G401.6 (cell line): ENCODE measurements around the gene SYTL5.
"Not testable (repeated sequence)": the region's sequence is repeated elsewhere in the genome, so short reads cannot be mapped to it uniquely, and the experiment has no call there.

Experiments
- FAIRE-seq: peaks from 2 replicates; lab custom pipeline; 2012; peaks lifted over from hg19 to GRCh38; lab: Jason Lieb, UNC

SYTL5 gene

DNA sequence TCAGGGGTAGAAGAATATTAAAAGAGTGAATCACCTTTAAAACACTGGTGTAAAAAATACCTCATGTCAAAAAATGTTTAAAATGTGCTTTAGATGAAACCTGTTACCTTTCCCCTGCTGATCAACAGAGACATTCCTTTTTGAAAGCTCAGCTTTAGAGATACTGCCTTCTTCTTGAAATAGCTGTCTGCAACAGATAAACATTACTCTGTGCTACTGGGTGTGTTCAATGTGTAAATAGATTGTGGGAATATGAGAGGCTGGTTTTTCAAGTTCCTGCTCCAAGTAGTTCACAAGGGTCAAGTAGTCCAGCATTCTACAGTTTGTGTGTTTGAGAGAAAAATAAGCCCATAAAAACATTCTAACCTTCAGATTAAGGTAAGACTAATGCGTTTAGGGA, at the start of gene SYTL5:
TSS of gene SYTL5 (plus strand) at position 263 of the 400 bp plus-strand sequence. CDS start 27,337 bp downstream, outside the sequence.
- no peak for FAIRE-seq

DNA sequence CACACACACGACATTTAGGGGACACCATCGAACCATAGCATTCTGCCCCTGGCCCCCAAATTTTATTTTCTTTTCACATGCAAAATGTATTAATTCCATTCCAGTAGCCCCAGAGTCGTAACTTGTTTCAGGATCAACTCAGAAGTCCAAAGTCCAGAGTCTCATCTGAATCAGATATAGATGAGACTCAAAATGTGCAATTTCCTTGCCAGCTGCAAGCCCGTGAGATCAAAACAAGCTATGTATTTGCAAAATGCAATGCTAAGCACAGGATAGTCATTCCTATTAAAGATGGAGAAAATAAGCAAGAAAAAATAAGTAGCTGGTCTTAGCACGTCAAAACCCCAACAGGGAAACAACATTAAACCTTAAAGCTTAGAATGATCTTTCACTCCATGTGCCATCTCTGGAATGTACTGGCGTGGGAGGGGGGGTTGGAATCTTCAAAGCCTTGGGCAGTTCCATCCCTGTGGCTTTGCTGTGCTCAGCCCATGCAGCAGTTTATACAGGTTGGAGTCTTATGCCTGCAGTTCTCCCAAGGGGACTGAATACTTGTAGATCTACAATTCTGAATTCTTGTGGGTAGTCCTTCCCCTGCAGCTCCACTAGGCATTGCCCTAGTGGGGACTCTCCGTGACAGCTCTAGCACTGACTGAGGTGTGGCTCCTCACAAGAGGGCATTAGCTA, 47.7 kb upstream of the SYTL5 start:
- no peak for FAIRE-seq

DNA sequence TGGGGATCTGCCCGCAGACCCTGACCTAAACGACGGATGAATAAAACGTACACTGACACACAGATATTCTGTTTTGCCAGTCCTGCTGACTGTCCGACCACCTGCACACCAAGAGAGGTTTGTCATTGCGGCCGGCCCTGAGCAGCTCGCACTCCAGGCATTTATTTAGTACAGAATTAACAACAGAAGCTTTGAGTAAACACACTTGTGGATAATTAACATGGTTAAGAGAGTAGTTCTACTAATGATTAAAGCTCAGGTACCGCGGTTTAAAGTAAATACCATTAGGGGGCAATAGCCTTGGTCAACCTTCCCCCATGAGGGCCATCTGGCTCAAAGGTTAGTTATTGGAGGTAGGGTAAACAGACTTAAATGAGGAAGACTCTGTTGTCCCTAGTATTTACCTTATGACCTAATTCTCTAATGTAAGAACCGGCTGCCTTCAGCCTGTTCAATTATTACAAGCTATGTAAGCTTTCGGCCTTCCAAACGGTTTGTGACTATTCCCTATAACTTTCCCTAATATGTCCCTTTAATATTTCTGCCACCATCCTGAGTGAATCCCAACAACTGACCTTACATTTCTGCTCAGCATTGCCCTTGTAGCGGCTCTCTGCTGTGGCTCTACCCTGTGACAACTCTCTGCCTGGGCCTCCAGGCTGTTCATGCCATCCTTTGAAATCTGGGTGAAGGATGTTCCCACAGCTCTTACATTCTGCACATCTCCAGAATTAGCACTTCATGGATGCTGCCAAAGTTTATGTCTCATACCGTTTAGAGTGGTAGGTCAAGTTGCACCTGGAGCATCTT, 46.9 kb upstream of the SYTL5 start:
- FAIRE-seq, result no peak

DNA sequence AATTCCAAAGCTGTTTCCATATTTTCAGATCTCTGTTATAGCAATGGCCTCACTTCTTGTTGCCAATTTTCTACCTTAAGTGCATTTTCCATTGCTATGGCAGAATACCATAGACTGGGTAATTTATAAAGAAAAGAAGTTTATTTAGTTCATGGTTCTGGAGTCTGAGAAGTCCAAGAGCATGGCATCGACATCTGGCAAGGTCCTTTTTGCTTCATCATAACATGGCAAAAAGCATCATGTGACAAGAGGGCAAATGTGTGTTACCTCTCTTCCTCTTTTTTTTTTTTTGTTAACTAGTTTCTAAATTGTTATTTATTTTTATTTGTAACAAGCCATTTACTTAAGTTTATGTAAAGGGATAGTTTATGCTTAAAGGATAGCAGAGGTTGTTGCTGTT, 45.2 kb upstream of the SYTL5 start:
- FAIRE-seq, result no peak

DNA sequence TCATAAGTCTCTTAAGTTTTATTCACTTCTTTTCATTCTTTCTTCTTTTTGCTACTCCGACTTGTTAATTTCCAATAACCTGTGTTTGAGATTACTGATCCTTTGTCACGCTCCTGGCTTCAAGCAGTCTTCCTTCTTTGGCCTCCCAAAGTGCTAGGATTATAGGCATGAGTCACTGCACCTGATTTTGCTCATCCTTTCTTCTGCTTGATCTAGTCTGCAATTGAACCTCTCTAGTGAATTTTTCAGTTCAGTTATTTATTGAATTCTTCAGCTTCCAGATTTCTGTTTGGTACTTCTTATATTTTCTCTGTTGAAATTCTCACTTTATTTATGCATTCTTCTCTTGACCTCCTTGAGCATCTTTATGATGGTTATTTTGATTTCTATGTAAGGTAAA, 38.6 kb upstream of the SYTL5 start:
- FAIRE-seq, result no peak

DNA sequence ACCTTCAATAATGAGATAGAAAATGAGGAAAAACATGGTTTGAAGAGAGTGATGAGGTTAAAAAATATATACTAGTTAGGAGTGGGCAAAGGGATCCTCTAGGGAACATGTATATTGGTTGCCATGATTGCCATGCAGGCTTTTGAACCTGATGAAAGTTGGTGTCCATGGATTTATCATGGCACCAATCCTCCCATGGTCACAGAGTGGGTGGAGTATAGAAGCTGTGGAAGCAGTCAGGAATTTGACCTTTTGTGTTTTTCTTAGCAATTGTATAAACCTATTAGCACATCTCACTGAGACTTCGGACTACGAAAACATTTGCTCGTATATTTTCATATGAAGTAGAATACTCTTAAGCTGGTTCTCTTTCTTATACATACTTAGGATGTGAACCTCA, 30.9 kb upstream of the SYTL5 start:
- FAIRE-seq, result no peak

DNA sequence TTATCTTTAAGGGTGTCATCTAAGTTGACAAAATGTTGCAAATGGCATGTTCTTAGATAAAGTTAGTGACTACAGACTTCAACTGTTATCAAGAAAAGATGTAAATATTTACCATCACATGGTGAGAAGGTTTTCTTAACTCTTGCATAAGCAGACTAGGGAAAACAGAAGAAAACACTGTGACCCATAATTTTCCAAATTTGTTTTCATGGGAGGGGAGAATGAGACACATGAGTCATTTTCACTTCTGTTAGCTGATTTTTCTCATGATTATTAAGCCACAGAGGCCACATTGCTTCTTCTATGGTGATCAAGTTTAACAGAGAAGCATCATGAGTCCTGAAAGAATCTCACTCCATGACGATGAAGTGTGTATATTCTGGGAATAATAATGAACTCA, 30.2 kb upstream of the SYTL5 start:
- no peak for FAIRE-seq

DNA sequence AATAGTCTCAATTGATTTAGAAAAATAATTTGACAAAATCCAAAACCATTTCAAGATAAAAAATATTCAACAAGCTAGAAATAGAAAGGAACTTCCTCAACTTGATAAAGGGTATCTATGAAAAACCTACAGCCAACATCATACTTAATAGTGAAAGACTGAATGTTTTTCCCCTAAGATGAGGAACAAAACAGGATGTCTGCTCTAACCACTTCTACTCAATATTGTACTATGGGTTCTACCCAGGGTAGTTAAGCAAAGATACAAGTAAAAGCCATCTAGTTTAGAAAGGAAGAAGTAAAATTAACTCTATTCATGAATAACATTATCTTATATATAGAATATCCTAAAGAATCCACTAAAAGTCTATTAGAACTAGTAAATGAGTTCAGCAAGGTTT, 21.5 kb upstream of the SYTL5 start:
- no peak for FAIRE-seq

DNA sequence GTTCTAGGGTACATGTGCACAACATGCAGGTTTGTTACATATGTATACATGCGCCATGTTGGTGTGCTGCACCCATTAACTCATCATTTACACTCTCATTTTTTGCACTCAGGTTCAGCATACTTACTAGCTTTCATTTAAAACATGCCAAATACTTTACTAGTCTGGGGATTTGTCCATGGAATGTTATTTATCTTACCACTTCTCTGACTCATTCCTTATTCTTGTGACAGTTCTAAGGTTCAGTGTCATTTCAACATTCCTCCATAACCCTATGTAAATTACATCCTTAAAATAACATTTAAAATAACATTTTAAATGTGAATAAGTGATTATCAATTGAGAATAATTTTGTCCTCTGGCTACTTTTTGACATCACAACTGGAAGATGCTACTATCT, 19.5 kb upstream of the SYTL5 start:
- FAIRE-seq, result no peak

DNA sequence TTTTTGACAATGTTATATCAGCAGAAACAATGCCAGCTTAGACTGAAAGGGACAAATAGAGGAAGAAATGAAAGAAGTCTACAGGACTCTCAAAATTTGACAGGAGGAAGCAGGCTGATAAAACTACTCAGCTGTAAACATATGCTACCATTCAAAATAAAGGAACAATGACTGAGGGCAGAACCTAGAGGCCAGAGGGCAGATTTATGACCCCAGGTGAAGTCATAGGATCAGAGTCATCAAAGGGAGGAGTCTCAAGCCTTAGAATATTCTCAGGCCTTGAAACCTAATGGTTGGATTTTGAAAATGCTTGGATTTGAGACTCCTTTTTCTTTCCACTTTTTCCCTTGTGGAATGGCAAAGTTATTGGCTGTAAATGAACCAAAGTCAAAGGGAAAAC, 17.0 kb upstream of the SYTL5 start:
- no peak for FAIRE-seq

DNA sequence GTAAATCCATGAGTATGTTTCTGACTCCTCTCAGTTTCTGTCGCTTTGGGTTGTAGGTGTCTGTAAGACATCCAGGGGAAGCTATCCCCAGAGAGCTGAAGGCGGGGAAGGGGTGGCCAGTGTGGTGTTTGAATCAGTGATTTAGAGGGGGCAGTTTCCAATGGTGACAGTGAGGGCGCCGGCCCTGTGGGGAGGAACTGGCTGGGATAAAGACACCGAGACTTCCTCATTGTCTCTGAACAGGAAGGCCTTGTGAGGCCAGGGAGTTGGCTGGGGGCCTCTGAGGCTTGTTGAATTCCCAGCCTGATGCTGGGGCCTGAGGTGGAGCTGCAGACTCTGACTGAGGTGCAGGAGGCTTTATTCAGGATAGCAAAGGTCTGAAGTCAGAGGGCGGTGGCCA, 15.1 kb upstream of the SYTL5 start:
- FAIRE-seq, result not testable (repeated sequence)

DNA sequence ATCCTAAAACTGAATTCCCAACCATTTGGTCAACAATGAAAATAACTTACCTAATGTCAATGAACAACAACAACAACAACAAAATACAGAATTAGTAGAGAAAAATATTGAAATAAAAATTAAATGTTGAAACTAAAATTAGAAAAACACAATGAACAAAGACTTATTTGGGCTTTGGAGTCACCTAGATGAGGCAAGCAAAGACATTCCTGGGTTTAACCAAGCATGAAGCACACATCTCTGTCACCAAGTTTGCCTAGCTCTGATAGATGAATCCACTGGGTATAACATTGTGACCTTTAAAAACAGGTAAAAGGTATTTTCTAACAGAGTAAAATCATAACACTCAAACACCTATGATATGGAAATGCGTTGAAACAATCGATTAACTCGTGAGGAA, 13.2 kb upstream of the SYTL5 start:
- FAIRE-seq, result no peak

DNA sequence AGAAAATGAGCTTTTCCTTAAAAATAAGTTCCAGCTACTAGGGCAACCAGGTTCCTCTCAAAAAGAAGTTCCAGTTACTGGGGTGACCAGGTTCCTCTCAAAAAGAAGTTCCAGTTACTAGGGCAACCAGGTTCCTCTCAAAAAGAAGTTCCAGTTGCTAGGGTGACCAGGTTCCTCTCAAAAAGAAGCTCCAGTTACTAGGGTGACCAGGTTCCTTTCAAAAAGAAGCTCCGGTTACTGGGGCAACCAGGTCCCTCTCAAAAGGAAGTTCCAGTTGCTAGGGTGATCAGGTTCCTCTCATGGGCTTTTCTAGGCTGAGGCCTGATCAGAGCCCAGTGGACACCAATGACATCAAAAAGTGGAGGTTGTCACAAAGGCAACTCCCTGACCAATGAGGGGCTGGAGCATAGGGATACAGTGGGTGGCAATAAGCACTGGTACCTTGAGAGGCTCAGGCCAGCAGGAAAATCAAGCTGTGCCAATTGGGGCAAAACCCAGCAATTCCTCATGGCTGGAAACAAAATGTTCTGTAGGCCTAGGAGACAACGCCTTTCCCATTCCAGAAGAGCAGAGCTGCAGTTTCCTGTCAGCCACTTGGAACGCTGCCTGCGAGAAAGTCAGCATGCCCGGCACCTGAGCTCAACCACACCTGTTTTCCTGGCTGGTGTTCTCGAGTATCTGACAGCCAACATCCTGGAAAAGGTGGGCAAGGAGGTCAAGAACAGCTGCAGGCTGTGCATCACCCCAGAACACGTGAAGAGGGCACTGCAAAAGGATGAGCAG, 12.3 kb upstream of the SYTL5 start:
- no peak for FAIRE-seq

DNA sequence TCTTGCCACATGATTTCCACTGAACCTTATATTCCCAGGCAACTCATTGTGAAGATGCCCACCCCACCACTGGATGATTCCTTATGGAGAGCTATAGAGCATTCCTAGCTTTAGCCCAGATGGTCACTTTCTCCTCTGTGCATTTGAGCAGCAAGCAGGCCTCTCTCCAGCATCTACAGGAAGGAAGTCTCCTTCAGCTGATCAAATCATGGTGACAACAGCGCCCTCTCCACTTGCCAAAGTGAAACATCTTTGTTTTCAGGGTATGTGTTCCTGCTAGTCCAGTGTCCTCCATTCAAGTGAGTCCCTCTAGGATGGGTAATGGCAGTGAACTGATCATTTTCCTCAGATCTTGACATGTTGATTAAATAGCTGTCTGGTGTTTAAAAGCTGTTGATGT, 10.9 kb upstream of the SYTL5 start:
- no peak for FAIRE-seq

DNA sequence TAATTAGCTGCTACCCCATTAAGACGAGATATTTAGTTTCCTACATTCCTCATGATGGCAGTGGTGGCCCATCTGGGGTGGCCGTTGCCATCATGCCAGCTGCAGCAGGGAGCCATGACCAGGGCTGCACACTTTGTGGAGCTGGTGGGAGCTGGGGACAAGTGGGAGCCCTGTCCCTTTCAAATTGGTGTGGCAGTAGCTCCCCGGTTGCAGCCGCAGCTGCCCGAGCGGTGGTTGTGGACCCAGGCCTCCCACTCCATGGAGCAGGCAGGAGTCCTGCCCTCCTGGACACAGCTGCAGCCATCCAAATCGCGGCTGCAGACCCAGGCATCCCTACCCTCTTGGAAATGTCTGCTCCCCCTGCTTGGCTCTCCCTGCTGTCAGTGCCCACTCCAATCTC, 9.3 kb upstream of the SYTL5 start:
- FAIRE-seq, result no peak

DNA sequence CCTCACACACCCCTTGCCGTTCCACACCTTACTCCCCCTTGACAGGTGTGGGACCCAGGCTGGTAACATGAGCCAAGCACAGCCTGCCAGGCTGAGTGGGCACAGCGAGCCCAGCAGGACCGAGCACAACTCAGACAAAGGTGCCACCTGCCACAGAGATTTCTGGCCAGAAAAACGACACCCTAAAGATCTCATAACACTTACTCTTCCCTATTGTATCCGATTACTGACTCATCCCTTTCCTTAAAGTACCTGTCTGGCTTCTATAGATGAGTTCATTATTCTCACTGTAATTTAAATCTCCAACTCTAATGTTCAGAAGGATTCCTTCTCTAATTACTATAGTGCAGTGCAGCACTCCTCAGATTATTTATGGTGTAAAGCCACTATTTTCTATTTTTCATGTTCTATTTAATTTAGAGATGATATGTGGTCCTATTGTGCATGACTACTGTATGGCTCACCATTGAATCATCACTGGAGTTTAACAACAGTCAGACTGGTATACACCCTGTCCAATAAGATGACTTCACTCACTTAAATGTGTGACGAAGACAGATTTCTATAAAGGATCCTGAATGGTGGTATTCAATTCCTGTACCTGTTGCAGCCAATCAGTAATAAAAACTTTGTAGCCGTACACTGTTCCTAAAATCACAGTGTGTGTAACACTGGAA, 7.6 kb upstream of the SYTL5 start:
- FAIRE-seq, result no peak

DNA sequence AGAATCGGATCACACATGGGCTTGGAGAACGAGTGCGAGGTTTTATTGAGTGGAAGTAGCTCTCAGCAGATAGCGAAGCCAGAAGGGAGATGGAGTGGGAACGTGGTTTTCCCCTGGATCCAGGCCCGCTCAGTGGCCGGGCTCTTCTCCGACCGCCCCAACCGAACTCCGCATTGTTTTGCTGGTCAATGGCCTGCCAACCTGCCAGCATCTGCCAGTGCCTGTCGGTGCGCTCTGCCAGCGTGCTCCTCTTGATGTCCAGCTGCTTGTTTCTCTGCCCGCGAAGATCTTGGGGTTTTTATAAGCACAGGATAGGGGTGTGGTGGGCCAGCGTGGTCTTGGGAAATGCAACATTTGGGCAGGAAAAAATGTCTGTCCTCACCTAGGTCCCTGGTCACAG, 5.6 kb upstream of the SYTL5 start:
- no peak for FAIRE-seq

DNA sequence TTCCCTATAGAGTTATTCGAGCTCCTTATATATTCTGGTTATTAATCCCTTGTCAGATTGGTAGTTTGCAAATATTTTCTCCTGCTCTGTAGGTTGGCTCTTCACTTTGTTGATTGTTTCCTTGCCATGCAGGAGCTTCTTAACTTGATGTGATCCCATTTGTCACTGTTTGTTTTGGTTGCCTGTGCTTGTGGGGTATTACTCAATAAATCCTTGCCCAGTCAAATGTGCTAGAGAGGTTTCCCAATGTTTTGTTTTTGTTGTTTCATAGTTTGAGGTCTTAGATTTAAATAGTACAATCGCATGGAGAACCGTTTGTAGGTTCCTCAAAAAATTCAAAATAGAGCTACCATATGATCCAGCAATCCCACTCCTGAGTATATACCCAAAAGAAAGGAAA, 2.3 kb upstream of the SYTL5 start:
- no peak for FAIRE-seq

DNA sequence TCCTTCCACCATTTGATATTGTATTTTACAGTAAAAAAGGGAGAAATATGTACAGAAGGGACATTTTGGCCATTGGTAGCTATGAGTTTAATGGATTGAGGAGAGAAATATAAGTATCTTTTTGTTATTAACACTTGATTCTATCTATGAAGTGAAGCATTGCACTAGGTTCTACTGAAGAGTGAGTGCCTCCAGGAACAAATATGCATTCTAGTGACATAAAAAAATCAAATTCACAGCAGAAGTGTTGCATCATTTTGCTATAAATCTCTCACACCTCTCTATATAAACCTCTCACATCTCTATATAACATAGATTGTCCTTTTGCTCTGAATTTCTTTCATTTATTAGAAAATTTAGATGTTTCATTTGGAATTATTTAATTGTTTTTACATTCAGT, 425 bp downstream of the SYTL5 start:
- FAIRE-seq, result no peak

DNA sequence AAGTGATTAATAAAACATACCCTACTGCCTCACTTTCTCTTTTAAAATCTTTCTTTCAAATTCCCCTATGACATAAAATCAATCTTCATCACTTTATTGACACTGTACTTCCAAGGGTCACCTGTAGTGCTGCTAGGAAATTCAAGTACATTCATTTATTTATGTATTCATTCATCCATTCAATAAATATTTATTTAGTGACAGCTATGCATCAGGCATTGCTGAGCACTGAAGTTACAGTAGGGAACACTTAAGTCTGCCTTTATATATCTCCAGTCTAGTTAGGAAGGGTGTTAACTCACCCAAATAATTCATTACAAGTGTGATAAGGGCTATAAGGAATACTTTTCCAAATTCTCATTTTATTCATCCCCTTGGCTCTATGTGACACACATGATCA, 2.3 kb downstream of the SYTL5 start:
- FAIRE-seq, result no peak

DNA sequence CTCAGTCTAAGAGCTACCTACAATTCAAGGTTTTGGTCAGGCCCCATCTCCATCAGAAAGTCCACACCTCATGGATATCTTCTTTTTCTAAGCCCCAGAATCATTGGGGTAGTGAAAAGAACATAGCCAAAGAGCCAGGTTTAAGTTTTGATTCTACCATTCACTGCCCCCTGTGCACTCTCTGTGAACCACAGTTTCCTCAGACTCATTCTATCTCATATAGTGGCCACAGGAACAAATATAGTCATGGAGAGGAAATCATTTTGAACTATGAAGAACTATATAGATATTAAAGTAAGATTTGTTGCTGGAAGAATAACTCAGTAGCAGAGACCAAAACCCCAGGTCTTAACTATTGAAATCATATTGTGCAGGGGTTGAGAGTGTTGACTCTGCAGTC, 3.3 kb downstream of the SYTL5 start:
- no peak for FAIRE-seq

DNA sequence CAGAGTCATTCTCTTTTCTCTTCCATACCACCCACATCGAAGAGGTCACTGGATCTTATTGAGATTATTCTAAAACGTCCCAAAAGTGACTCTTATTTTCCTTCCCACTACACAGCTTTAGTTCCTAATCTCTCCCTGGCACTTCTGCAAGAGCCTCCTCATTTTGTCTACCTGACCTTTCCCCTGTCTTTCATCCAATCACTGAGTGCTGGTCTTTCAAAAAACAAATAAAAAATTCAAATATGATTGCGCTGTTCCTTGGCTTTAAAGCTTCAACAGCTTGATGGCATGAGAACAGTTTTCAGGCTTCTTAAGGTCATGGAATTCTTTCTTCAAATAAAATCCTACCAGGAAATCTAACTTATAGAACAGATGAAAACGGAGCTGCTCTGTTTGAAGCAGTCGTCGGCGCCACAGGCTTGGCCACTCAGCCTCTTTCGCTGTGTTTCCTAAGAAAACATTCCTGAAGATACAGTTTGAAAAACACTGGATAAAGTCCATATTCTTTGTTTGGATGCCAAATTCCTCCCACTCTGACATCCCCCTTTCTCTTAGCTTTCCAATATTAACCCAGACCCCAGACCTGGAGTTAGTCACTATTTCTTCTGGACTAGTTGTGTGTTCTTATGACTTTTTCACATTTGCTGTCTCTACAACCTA, 12.5 kb downstream of the SYTL5 start:
- FAIRE-seq, result no peak
